Hematopoietic multipotent progenitor cell treated with erythropoietin and hydrocortisone succinate and interleukin-3 and kit ligand, for 6 days (in vitro differentiated cells): ENCODE measurements around the gene TNFRSF11A.

Experiments
- DNase-seq: peaks from one replicate; pipeline ENCODE4 v3.0.0-alpha.2; 2015

The TNFRSF11A gene

DNA sequence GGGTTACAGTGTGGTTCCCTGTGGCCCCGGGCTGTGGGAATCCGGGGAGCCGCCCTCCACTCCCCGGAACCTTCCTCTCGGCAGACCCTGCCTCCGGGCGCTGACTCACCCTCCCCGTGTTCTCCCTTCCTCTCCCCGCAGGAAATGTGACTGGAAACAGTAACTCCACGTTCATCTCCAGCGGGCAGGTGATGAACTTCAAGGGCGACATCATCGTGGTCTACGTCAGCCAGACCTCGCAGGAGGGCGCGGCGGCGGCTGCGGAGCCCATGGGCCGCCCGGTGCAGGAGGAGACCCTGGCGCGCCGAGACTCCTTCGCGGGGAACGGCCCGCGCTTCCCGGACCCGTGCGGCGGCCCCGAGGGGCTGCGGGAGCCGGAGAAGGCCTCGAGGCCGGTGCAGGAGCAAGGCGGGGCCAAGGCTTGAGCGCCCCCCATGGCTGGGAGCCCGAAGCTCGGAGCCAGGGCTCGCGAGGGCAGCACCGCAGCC lies 59.5 kb downstream of the TNFRSF11A start:
- no peak for DNase-seq

- no peak for DNase-seq
These were observed 61.0 kb downstream of the TNFRSF11A start for GRCh38 chr18:62386091-62386490.

DNA sequence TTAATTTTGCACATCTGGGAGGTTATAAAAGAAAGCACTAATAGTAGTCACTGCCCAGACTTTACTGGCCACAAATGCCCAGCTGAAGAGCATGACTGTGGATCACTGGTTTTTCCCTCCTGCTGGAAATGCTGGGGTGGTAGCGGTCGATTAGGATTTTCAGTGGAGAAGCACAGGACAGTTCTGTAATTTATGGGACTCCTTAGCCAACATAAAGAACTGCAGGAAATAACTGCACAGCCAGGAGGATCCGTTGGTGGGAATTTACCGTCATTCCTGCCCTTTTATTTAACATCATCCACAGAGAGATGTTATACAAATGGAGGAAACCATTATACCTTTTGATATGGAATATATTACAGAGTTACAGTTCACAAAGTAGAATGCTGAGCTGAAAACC lies 61.5 kb downstream of the TNFRSF11A start:
- DNase-seq, result no peak

- no peak for DNase-seq
These were observed 62.1 kb downstream of the TNFRSF11A start for GRCh38 chr18:62387257-62387656.

DNA sequence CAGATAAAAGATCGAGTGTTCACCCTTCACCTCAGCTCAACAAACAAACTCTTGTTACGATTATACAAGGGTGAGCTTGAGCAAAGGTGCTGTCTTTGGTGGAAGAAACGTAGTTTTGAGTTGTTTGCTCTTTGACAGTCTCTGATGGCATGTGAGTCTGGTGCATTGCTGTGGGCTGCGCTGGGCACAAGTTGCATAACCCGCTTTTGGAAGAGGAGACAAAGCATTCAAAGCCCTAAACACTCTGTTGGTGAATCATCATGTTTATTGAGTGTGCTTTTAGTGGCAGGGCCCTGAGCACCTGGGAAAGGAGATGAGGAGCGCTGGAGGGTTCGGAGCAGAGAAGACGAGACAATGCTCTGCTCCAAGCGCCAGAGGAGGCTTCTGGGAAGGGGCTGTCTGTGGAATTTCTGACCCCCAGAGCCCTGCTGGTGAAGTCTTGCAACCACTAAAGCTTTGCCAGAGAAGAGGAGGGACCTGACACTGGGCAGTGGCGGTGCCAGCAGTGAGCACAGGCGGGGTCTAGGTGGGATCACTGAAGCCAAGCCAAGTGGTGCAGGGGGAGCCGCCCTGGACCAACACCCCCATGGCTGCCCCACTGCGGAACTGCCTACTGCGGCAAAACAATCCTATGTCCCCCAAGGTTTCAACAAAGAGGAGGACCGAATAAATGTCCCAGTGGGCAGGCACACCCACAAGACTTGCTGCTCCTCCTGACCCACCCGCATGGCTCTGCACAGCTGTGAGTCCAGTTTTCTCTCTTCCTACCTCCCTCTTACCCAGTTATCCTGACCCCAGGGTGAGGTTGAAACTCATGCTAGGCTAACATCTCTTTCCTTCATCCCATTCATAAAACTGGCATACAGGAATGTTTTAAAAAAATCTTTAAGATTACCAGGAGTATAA lies 64.0 kb downstream of the TNFRSF11A start:
- DNase-seq, result no peak

GRCh38 chr18:62389761-62390481 lies 64.8 kb downstream of the TNFRSF11A start:
- DNase-seq, result no peak

GRCh38 chr18:62394006-62394763 lies 69.1 kb downstream of the TNFRSF11A start:
- no peak for DNase-seq

GRCh38 chr18:62396381-62396780 lies 71.3 kb downstream of the TNFRSF11A start:
- no peak for DNase-seq

GRCh38 chr18:62396967-62397366 lies 71.9 kb downstream of the TNFRSF11A start:
- no peak for DNase-seq

DNA sequence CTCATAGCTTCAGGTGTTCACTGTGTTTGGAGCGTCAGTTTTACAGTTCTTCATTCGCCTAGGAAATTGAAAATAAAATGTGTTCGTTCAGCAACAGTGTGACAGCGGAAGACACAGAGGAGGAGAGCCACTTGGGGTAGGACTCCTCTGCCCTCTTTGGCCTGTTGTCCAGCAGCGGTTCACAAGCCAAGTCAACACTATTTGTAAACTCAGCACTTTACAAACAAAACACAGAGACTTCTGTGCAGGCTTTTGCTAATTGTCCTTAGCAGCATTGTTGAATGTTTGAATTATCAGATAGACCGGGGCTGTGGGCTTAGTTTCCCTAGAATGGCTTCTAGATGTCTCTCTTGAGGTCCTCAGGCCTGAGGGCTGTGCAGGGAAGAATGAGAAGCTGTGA lies 73.2 kb downstream of the TNFRSF11A start:
- no peak for DNase-seq

DNA sequence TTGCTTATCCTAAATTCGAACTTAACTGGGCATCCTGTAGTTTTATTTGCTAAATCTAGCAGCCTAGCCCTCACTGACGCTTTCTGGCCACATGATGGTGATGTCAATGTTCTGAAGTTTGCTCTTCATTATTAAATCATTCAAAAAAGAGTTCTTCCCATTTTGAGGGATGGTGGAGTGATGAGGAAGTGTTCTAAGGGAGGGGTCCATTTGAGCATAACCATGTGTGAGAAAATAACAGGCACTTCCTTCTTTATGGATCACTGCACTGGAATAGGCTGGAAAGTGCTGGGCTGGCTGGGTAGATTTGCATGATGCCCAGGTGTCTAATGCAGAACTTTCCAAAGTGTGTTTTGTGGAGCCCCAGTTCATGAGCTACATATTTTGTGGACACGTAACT lies 74.2 kb downstream of the TNFRSF11A start:
- DNase-seq, result no peak

GRCh38 chr18:62399781-62400308 lies 74.7 kb downstream of the TNFRSF11A start:
- DNase-seq, result no peak

DNA sequence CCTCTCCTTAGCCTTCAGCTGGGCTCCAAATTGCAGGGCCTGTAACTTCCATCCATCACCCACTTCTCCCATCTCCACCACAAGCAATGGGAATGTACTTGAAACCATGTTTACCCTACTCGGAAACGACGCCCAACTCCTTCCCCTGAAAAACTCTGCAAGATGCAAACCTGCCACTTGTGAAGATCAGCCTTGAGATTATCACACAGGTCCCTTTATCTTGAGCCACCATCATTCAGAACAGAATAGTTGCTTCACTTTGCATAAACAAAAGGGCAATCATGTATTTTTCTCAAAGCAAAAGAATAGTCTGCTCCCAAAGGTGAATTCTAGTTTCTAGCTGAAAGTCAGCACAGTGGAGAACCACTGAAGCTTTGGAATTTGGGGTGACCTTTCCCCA lies 75.8 kb downstream of the TNFRSF11A start:
- DNase-seq, result no peak

DNA sequence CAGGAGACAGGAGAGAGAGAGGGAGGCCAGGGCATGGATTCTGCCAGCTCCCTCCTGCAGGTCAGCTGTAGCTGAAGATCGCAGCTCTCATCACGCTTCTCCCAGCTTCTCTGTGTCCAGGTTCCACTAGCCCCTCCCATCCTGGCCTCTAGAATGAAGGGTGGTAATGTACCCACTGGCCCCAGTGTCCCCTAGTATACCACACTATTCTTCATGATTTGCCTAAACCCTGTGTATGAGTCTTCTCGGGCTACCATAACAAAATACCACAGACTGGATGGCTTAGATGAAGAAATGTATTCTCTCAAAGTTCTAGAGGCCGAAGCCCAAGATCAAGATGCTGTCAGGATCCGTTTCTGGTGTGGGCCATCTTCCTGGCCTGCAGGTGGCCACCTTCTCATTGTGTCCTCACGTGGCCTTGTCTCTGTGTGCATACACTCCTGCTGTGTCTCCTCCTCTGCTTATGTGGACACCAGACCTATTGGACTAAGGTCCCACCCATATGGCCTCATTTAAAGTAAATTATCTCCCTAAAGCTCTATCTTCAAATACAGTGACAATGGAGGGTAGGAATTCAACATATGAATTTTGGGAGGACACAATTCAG lies 77.3 kb downstream of the TNFRSF11A start:
- no peak for DNase-seq

DNA sequence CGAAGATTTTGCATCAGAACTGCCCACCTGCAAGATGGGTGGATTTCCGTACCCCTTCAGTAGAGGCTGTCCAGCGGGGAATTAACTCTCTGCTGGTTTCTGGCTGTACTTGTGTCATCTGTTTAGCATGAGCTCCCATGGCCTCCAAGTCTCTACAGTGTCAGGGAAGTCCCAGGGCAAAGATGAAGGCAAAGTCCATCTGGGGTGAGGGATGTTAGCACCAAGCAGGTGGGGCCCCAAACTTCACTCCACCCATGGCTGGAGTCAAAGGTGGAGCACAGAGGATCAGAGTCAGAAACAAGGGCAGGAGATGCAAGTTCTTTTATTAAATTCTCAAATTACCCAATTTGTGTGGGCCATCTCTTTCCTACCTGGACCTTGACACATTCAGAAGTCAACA lies 78.0 kb downstream of the TNFRSF11A start:
- no peak for DNase-seq

- no peak for DNase-seq
These were observed 79.8 kb downstream of the TNFRSF11A start for GRCh38 chr18:62404881-62405280.

GRCh38 chr18:62407660-62408059 lies 82.5 kb downstream of the TNFRSF11A start:
- no peak for DNase-seq

- no peak for DNase-seq
These were observed 84.7 kb downstream of the TNFRSF11A start for GRCh38 chr18:62409821-62410220.

GRCh38 chr18:62412231-62412979 lies 87.3 kb downstream of the TNFRSF11A start:
- no peak for DNase-seq

DNA sequence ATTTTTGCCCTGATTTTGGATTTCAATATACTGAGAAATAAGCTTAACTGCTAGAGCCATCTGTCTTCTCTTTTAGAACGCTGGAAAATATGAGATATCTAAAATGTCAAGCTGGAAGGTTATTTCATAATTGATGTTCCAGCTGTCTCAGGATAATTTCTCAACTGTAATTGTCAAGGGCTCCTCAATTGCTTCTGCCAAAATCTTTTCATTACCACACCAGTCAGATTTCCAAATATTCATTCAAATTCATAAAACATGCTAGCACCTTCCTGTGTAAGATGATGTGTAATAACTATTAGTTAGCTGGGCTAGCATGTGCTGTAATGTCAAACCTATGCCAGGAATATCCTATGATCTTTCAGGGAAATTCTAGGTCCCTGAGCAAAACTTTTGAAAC lies 88.1 kb downstream of the TNFRSF11A start:
- no peak for DNase-seq

DNA sequence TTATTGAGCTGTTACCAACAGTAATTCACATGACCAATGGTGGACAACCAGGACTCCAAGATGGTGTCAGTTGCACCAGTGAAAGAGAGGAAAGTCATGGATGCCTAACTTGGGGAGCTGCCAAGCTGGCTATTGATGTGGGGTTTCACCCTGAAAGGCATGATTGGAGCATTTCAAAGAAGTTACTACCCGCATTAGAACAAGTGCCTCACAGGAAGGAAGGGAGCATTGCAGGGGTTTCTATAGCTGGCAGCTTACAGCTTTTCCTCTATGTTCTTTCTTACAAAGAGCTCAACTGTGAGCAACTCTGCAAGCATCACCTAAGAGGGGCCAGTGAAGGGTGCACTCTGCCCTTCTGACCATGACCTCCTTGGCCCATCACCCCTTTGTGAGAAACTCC lies 93.1 kb downstream of the TNFRSF11A start:
- DNase-seq, result no peak

DNA sequence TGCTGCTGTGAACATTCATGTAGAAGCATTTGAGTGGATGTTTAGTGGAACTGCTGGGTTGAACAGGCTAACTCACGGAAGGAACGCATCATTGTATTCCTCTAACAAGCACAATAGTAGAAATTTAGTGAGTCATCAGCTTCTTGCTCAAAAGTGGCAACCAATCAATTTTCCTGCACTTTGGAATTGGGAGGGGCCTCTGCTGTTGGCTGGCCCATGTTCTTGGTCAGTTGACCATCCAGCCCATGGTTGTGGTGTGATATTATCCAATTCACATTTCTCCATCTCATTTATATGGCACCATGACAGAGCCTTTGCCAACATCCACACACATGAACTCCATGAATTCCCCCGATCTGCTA lies 95.0 kb downstream of the TNFRSF11A start:
- DNase-seq, result peak; percentile 29
